Activated B cell treated with CpG ODN at 0.5 μM for 24 hours (primary cell): ENCODE measurements around the gene PALB2. TPM values are rescaled to one million over a fixed set of nuclear protein-coding genes. Genes with fewer than 3 reads are reported as not detected.
A peak's percentile ranks its signal among the peaks of the same experiment; 100 is the strongest.

Source experiments
- ATAC-seq: fragments of 200-7000 bp; cut with Tn5 transposase; one replicate; pipeline ENCODE4 v1.10.0; 2021; ENCODE audit warnings: low read depth, mild to moderate bottlenecking, moderate library complexity
- CTCF ChIA-PET: fragments of 350-600 bp; sonication (Branson Sonifier 250); formaldehyde crosslinking; loops from one replicate; lab custom pipeline; 2021; ENCODE audit warnings: antibody characterized with exemption; lab: Charles Lee
- POLR2A ChIA-PET: fragments of 350-600 bp; sonication (Branson Sonifier 250); formaldehyde crosslinking; loops from one replicate; lab custom pipeline; 2021; ENCODE audit warnings: antibody characterized with exemption; lab: Charles Lee
- DNase-seq: peaks from one replicate; pipeline ENCODE4 v3.0.0; 2022
- H3K27ac Mint-ChIP-seq: one replicate; pipeline ENCODE4 v1.8.0; 2020; ENCODE audit warnings: mixed read lengths
- H3K27me3 Mint-ChIP-seq: one replicate; pipeline ENCODE4 v1.8.0; 2021; ENCODE audit warnings: mixed read lengths
- H3K36me3 Mint-ChIP-seq: one replicate; pipeline ENCODE4 v1.8.0; 2021; ENCODE audit warnings: low read depth, mixed read lengths
- H3K4me1 Mint-ChIP-seq: one replicate; pipeline ENCODE4 v1.8.0; 2021; ENCODE audit warnings: mixed read lengths
- H3K4me3 Mint-ChIP-seq: one replicate; pipeline ENCODE4 v1.8.0; 2020; ENCODE audit warnings: mild to moderate bottlenecking, mixed read lengths
- H3K9me3 Mint-ChIP-seq: one replicate; pipeline ENCODE4 v1.8.0; 2020; ENCODE audit warnings: mixed read lengths
- intact Hi-C: fragments of 100-400 bp; cut with micrococcal nuclease; formaldehyde crosslinking; loops from one replicate; pipeline ENCODE4 v1.15.1; 2024
- total RNA-seq: library from RNA; stranded (reverse); gene quantifications from 2 replicates; pipeline ENCODE4 v1.2.3, GENCODE V29; 2022
- TF ChIP-seq, protein P1 (sequence below): fragments of 200-600 bp; IDR thresholded peaks from one replicate; pipeline ENCODE4 v1.8.0; 2022; ENCODE audit warnings: antibody characterized with exemption, mild to moderate bottlenecking

Gene PALB2
- total RNA-seq, 1 donor from 2014 or later = 19.8 TPM

DNA sequence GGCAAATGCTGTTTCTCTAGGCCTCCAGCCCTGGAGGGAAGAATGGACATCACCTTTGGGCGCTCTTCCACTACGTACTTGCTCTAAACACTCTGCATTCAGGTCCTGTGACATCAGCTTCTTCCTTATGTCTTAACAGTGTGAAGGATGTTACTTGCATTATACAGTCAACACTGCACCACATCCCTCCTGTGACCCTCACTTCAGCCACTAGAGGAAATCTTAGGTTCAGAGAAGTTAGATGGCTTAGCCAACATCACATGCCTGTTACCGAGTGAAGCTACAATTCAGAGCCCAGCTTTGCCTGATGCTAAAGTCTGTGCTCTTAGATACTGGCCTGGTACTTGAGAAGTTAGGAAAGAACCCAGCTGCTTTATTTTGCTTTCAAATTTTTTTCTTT is 65.3 kb downstream of the PALB2 start:
- no peak overlapping the region for H3K4me3 Mint-ChIP-seq
- H3K9me3 Mint-ChIP-seq = no peaks in the 10 kb centered on the region
- H3K27me3 Mint-ChIP-seq = no peaks in the 10 kb centered on the region
- peaks cover 56% of the 10 kb centered on the region for H3K36me3 Mint-ChIP-seq
- ChIA-PET CTCF (no interaction called here), POLR2A (interaction anchor here (1.1 kb wide), 1 partner anchor 17 kb away, joined by 4 read pairs; no protein-coding TSS in a partner anchor)
- TF ChIP-seq, protein P1, sequence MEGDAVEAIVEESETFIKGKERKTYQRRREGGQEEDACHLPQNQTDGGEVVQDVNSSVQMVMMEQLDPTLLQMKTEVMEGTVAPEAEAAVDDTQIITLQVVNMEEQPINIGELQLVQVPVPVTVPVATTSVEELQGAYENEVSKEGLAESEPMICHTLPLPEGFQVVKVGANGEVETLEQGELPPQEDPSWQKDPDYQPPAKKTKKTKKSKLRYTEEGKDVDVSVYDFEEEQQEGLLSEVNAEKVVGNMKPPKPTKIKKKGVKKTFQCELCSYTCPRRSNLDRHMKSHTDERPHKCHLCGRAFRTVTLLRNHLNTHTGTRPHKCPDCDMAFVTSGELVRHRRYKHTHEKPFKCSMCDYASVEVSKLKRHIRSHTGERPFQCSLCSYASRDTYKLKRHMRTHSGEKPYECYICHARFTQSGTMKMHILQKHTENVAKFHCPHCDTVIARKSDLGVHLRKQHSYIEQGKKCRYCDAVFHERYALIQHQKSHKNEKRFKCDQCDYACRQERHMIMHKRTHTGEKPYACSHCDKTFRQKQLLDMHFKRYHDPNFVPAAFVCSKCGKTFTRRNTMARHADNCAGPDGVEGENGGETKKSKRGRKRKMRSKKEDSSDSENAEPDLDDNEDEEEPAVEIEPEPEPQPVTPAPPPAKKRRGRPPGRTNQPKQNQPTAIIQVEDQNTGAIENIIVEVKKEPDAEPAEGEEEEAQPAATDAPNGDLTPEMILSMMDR = no peak
- H3K4me1 Mint-ChIP-seq = peaks cover 10% of the 10 kb centered on the region
- ATAC-seq = no peak
- DNase-seq = no peak
- intact Hi-C loops = no loop called here
- no peak overlapping the region for H3K27ac Mint-ChIP-seq

DNA sequence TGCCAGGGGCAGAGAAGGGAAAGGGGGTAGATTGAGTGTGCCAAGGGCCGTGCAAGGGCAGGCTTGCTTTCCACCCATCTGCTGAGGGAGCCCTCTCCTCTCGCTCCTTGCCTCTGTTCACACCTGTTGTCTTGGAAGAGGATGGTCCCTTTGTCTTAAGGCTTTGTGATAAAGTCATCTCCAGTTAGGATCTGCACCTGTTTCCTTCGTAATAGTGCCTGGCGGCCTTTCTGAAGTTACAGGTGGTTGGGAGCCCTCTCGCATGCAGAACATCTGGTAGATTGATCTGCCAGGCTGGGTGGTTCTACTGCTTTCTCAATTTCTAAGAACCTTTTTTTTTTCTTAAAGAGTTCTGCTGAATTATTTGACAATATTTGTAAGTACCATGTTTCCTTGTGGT is 67.3 kb downstream of the PALB2 start:
- no peak overlapping the region for H3K4me3 Mint-ChIP-seq
- H3K27me3 Mint-ChIP-seq = no peaks in the 10 kb centered on the region
- H3K4me1 Mint-ChIP-seq = peaks cover 26% of the 10 kb centered on the region
- peaks cover 54% of the 10 kb centered on the region for H3K36me3 Mint-ChIP-seq
- no peak overlapping the region for H3K27ac Mint-ChIP-seq
- TF ChIP-seq, protein P1 = no peak
- intact Hi-C loops = no loop called here
- no peak for DNase-seq
- H3K9me3 Mint-ChIP-seq = no peaks in the 10 kb centered on the region
- no peak for ATAC-seq
- ChIA-PET POLR2A (interaction anchor here (0.8 kb wide), 1 partner anchor 15 kb away, joined by 3 read pairs; no protein-coding TSS in a partner anchor), CTCF (no interaction called here)

DNA sequence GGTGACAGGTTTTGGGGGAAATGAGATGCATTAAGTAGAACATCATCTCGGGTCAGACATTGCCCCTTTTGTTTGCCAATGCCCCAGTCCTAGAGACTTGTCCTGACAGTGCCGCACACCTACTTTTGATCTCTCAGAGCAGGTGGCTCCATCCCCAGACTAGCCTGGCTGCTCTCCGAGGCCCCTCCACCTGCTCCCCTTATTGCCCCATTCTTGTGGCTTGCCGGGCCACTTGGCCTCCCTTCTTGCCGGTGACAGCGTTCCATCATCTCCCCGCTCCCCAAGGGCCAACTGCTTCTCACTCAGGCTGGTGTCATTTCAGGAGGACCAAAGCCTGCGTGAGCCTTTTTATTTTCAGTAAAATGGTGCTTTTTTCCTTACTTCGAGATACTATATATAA is 68.7 kb downstream of the PALB2 start:
- no peak for DNase-seq
- no peak overlapping the region for H3K4me3 Mint-ChIP-seq
- TF ChIP-seq, protein P1 = no peak
- peaks cover 60% of the 10 kb centered on the region for H3K36me3 Mint-ChIP-seq
- no peaks in the 10 kb centered on the region for H3K9me3 Mint-ChIP-seq
- POLR2A ChIA-PET = no interaction called here
- intact Hi-C loops = no loop called here
- ATAC-seq = no peak
- no peaks in the 10 kb centered on the region for H3K27me3 Mint-ChIP-seq
- CTCF ChIA-PET = no interaction called here
- peaks cover 26% of the 10 kb centered on the region for H3K4me1 Mint-ChIP-seq
- H3K27ac Mint-ChIP-seq = no peak overlapping the region

DNA sequence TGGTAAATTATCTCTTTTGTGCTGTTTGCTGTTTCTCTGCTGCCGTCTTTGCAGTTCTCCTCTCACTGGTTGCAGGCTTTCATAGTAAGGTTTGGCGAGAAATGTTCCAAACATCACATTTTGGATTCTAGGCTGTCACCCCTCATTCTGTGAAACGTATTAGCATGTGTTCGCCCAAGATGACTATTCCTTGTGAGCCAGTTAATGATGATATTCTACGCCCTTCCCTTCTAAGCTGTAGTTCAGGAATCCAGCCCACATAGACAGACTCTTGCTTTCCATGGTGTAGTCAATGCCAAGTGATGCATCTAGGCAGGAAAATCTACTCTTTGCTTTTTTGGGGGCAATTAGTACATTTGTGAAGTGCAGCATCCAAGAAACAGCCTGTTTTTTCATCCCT is 69.2 kb downstream of the PALB2 start:
- Mint-ChIP-seq H3K9me3 (no peaks in the 10 kb centered on the region), H3K4me3 (no peak overlapping the region), H3K36me3 (peaks cover 61% of the 10 kb centered on the region), H3K4me1 (peaks cover 26% of the 10 kb centered on the region), H3K27me3 (no peaks in the 10 kb centered on the region), H3K27ac (no peak overlapping the region)
- no peak for DNase-seq
- CTCF ChIA-PET = interaction anchor here (1.0 to 1.4 kb wide), 2 partner anchors 15 to 25 kb away, joined by 3 to 4 read pairs; partner anchors contain the start of genes EARS2, NDUFAB1 and UBFD1
- POLR2A ChIA-PET = interaction anchor here (1.5 kb wide), 1 partner anchor 13 kb away, joined by 3 read pairs; no protein-coding TSS in a partner anchor
- ATAC-seq = no peak
- intact Hi-C loops = no loop called here
- TF ChIP-seq, protein P1 = no peak

DNA sequence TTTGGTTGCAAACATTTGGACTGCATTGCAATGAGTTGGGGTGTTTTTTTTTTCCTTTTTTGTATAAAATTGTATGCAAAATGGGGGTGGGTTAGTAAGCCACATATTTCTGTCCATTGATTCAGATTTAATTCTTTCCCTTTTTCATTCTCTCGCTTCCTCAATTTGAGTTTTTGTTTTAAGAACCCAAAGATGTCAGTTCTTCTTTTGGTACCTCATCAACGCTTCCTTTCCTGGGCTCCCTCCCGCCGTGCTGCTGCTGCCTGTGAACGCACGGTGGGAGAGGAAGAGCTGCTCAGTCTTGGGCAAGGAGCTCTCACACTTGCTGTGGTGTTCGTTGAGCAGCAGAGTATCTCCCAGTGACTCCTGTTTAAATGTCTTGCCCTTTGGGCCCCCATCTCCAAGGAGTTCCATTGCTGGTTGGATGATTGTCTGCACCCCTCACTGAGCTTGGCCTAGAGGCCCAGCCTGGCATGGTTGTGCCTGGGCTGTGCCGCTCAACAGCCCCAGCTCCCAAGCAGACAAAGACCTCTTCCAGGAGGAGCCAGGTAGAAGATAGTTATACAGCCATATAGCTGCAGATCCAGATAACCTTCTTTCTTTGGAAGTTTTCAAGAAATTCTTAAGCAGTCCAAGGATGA is 70.0 kb downstream of the PALB2 start:
- intact Hi-C loops = no loop called here
- POLR2A ChIA-PET = interaction anchor here (0.6 to 1.6 kb wide), 4 partner anchors 12 to 389 kb away, joined by 3 to 6 read pairs (median 3); no protein-coding TSS in a partner anchor
- DNase-seq (no peak), ATAC-seq (peak; percentile 71)
- Mint-ChIP-seq H3K27me3 (no peaks in the 10 kb centered on the region), H3K9me3 (no peaks in the 10 kb centered on the region), H3K36me3 (peaks cover 65% of the 10 kb centered on the region), H3K4me1 (peaks cover 26% of the 10 kb centered on the region), H3K27ac (peak overlapping the region; percentile 82), H3K4me3 (peak overlapping the region; percentile 26)
- CTCF ChIA-PET = interaction anchor here (1.0 to 1.4 kb wide), 2 partner anchors 14 to 26 kb away, joined by 3 to 4 read pairs; partner anchors contain the start of genes EARS2, NDUFAB1 and UBFD1
- TF ChIP-seq, protein P1 = no peak
